Neural progenitor cell (in vitro differentiated cells): ENCODE measurements around the gene RIPOR1. TPM values are rescaled to one million over a fixed set of nuclear protein-coding genes. Genes with fewer than 3 reads are reported as not detected.
"Not testable (repeated sequence)": the region's sequence is repeated elsewhere in the genome, so short reads cannot be mapped to it uniquely, and the experiment has no call there.

ENCODE experiments used
- DNase-seq: peaks from one replicate; pipeline ENCODE4 v3.0.0-alpha.2; 2016; ENCODE audit warnings: low spot score
- H2AFZ ChIP-seq: fragments of 200-600 bp; sonication (generic); replicated peaks from 2 replicates; pipeline ENCODE4 v1.6.1; 2016; ENCODE audit warnings: antibody characterized with exemption
- H3F3A ChIP-seq: fragments of 200-600 bp; sonication (generic); 2 replicates; pipeline ENCODE4 v1.6.1; 2016; ENCODE audit warnings: antibody characterized with exemption, low read depth
- H3K27ac ChIP-seq: fragments of 200-600 bp; sonication (generic); 2 replicates; pipeline ENCODE4 v1.5.1; 2016; ENCODE audit warnings: mild to moderate bottlenecking
- H3K27me3 ChIP-seq: fragments of 200-600 bp; sonication (generic); 2 replicates; pipeline ENCODE4 v1.6.1; 2016; ENCODE audit warnings: mild to moderate bottlenecking, moderate library complexity
- H3K36me3 ChIP-seq: fragments of 200-600 bp; sonication (generic); 2 replicates; pipeline ENCODE4 v1.5.1; 2016
- H3K4me1 ChIP-seq: fragments of 200-600 bp; sonication (generic); 2 replicates; pipeline ENCODE4 v1.6.1; 2016; ENCODE audit warnings: mixed run types
- H3K4me2 ChIP-seq: fragments of 200-600 bp; sonication (generic); 2 replicates; pipeline ENCODE4 v1.6.1; 2016
- H3K4me3 ChIP-seq: fragments of 200-600 bp; sonication (generic); 2 replicates; pipeline ENCODE4 v1.5.1; 2016
- H3K79me2 ChIP-seq: fragments of 200-600 bp; sonication (generic); 2 replicates; pipeline ENCODE4 v1.6.1; 2016; ENCODE audit warnings: low read depth
- H3K9ac ChIP-seq: fragments of 200-600 bp; sonication (generic); 2 replicates; pipeline ENCODE4 v1.6.1; 2016
- H3K9me3 ChIP-seq: fragments of 200-600 bp; sonication (generic); 2 replicates; pipeline ENCODE4 v1.5.1; 2016; ENCODE audit warnings: low read depth
- H4K20me1 ChIP-seq: fragments of 200-600 bp; sonication (generic); 2 replicates; pipeline ENCODE4 v1.6.1; 2016; ENCODE audit warnings: low read depth
- H3K27ac Mint-ChIP-seq: 3 replicates; pipeline ENCODE4 v1.8.0; 2021; ENCODE audit warnings: mixed read lengths
- H3K27me3 Mint-ChIP-seq: 2 replicates; pipeline ENCODE4 v1.8.0; 2022; ENCODE audit warnings: low read depth, mild to moderate bottlenecking, inconsistent platforms, moderate library complexity, mixed read lengths; ENCODE audit not compliant: insufficient read depth
- H3K36me3 Mint-ChIP-seq: 3 replicates; pipeline ENCODE4 v1.8.0; 2021; ENCODE audit warnings: mixed read lengths
- H3K4me1 Mint-ChIP-seq: 3 replicates; pipeline ENCODE4 v1.8.0; 2021; ENCODE audit warnings: mixed read lengths
- H3K4me3 Mint-ChIP-seq: 3 replicates; pipeline ENCODE4 v1.8.0; 2021; ENCODE audit warnings: mild to moderate bottlenecking, moderate library complexity, mixed read lengths
- H3K9me3 Mint-ChIP-seq: 3 replicates; pipeline ENCODE4 v1.8.0; 2020; ENCODE audit warnings: mixed read lengths
- EZH2 ChIP-seq: fragments of 200-600 bp; sonication (generic); IDR thresholded peaks from 2 replicates; pipeline ENCODE4 v1.6.1; 2017; ENCODE audit warnings: antibody characterized with exemption, mild to moderate bottlenecking, moderate library complexity
- EZH2phosphoT487 ChIP-seq: fragments of 200-600 bp; sonication (generic); IDR thresholded peaks from 2 replicates; pipeline ENCODE4 v1.6.1; 2017; ENCODE audit warnings: antibody characterized with exemption
- total RNA-seq: library from RNA; depleted of rRNA; stranded (reverse); fragments of >200 nt; gene quantifications from 2 replicates; pipeline ENCODE4 v1.2.3, GENCODE V29; 2015; ENCODE audit warnings: low replicate concordance
- TF ChIP-seq, protein P1 (sequence below): fragments of 200-600 bp; sonication (generic); IDR thresholded peaks from 2 replicates; pipeline ENCODE4 v1.5.1; 2017; ENCODE audit warnings: antibody characterized with exemption, mild to moderate bottlenecking

The RIPOR1 gene
- total RNA-seq, 1 donor from 2014 or later: 13.5 TPM

- H3K4me1 Mint-ChIP-seq: peaks cover 11% of the 10 kb centered on the region
- H3K36me3 Mint-ChIP-seq: no peaks in the 10 kb centered on the region
- Histone ChIP-seq H3K4me2 (no peak overlapping the region), H3K9ac (no peak overlapping the region), H3K4me1 (peaks cover 15% of the 10 kb centered on the region), H3F3A (peaks cover 34% of the 10 kb centered on the region), H3K27me3 (peaks cover 98% of the 10 kb centered on the region), H2AFZ (no peak overlapping the region), H3K79me2 (no peaks in the 10 kb centered on the region), H4K20me1 (peaks cover 62% of the 10 kb centered on the region), H3K27ac (no peak overlapping the region), H3K4me3 (no peak overlapping the region), H3K36me3 (no peaks in the 10 kb centered on the region), H3K9me3 (no peaks in the 10 kb centered on the region)
- H3K27me3 Mint-ChIP-seq: peaks cover 25% of the 10 kb centered on the region
- TF ChIP-seq, protein P1, sequence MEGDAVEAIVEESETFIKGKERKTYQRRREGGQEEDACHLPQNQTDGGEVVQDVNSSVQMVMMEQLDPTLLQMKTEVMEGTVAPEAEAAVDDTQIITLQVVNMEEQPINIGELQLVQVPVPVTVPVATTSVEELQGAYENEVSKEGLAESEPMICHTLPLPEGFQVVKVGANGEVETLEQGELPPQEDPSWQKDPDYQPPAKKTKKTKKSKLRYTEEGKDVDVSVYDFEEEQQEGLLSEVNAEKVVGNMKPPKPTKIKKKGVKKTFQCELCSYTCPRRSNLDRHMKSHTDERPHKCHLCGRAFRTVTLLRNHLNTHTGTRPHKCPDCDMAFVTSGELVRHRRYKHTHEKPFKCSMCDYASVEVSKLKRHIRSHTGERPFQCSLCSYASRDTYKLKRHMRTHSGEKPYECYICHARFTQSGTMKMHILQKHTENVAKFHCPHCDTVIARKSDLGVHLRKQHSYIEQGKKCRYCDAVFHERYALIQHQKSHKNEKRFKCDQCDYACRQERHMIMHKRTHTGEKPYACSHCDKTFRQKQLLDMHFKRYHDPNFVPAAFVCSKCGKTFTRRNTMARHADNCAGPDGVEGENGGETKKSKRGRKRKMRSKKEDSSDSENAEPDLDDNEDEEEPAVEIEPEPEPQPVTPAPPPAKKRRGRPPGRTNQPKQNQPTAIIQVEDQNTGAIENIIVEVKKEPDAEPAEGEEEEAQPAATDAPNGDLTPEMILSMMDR: no peak
- TF ChIP-seq EZH2phosphoT487: no peak
- no peak for TF ChIP-seq EZH2
- peak overlapping the region; percentile 30 for H3K4me3 Mint-ChIP-seq
- H3K9me3 Mint-ChIP-seq: no peaks in the 10 kb centered on the region
- no peak for DNase-seq
- no peak overlapping the region for H3K27ac Mint-ChIP-seq
Measured at GRCh38 chr16:67531247-67531646, 2.6 kb downstream of the RIPOR1 start.

- Mint-ChIP-seq H3K27ac (no peak overlapping the region), H3K9me3 (no peaks in the 10 kb centered on the region), H3K4me3 (no peak overlapping the region), H3K27me3 (peaks cover 33% of the 10 kb centered on the region), H3K36me3 (no peaks in the 10 kb centered on the region), H3K4me1 (peaks cover 20% of the 10 kb centered on the region)
- peaks cover 98% of the 10 kb centered on the region for H3K27me3 ChIP-seq
- H3K79me2 ChIP-seq: no peaks in the 10 kb centered on the region
- H3K9me3 ChIP-seq: no peaks in the 10 kb centered on the region
- no peak overlapping the region for H3K27ac ChIP-seq
- peaks cover 81% of the 10 kb centered on the region for H4K20me1 ChIP-seq
- no peak overlapping the region for H2AFZ ChIP-seq
- no peak overlapping the region for H3K9ac ChIP-seq
- H3K36me3 ChIP-seq: no peaks in the 10 kb centered on the region
- no peak overlapping the region for H3K4me2 ChIP-seq
- no peak for TF ChIP-seq EZH2
- TF ChIP-seq EZH2phosphoT487: no peak
- TF ChIP-seq, protein P1: no peak
- no peak for DNase-seq
- peaks cover 14% of the 10 kb centered on the region for H3K4me1 ChIP-seq
- H3F3A ChIP-seq: peaks cover 37% of the 10 kb centered on the region
- H3K4me3 ChIP-seq: no peak overlapping the region
Measured at GRCh38 chr16:67533024-67533560, 4.5 kb downstream of the RIPOR1 start.

GRCh38 chr16:67533987-67534386 lies 5.4 kb downstream of the RIPOR1 start:
- H3K4me3 ChIP-seq, H3K9me3 Mint-ChIP-seq, H3K9me3 ChIP-seq, H3K27ac Mint-ChIP-seq, H3K36me3 ChIP-seq, H3K4me3 Mint-ChIP-seq, H3K27ac ChIP-seq, DNase-seq, H3K9ac ChIP-seq, H3K79me2 ChIP-seq, H2AFZ ChIP-seq, H3K4me2 ChIP-seq, H3K36me3 Mint-ChIP-seq: not testable (repeated sequence)
- Mint-ChIP-seq H3K27me3 (peaks cover 36% of the 10 kb centered on the region), H3K4me1 (peaks cover 23% of the 10 kb centered on the region)
- peaks cover 38% of the 10 kb centered on the region for H3F3A ChIP-seq
- peaks cover 16% of the 10 kb centered on the region for H3K4me1 ChIP-seq
- H3K27me3 ChIP-seq: peaks cover 100% of the 10 kb centered on the region
- H4K20me1 ChIP-seq: peaks cover 90% of the 10 kb centered on the region

GRCh38 chr16:67534431-67534830 lies 5.8 kb downstream of the RIPOR1 start:
- no peak overlapping the region for H3K27ac Mint-ChIP-seq
- no peak overlapping the region for H3K4me3 Mint-ChIP-seq
- no peak for DNase-seq

More at GRCh38 chr16:67534431-67534830, 5.8 kb downstream of the RIPOR1 start:
- no peak overlapping the region for H3K9ac ChIP-seq
- H4K20me1 ChIP-seq: peaks cover 94% of the 10 kb centered on the region
- no peak overlapping the region for H3K4me3 ChIP-seq
- peaks cover 38% of the 10 kb centered on the region for H3F3A ChIP-seq
- no peak overlapping the region for H3K27ac ChIP-seq
- H3K4me1 Mint-ChIP-seq: peaks cover 25% of the 10 kb centered on the region
- H3K79me2 ChIP-seq: no peaks in the 10 kb centered on the region
- peaks cover 100% of the 10 kb centered on the region for H3K27me3 ChIP-seq
- H3K36me3 Mint-ChIP-seq: peaks cover 5% of the 10 kb centered on the region
- no peak overlapping the region for H2AFZ ChIP-seq
- H3K4me2 ChIP-seq: no peak overlapping the region
- no peaks in the 10 kb centered on the region for H3K9me3 ChIP-seq
- H3K27me3 Mint-ChIP-seq: peaks cover 39% of the 10 kb centered on the region
- TF ChIP-seq, protein P1: no peak
- no peak for TF ChIP-seq EZH2
- H3K4me1 ChIP-seq: peaks cover 16% of the 10 kb centered on the region
- H3K36me3 ChIP-seq: no peaks in the 10 kb centered on the region
- no peaks in the 10 kb centered on the region for H3K9me3 Mint-ChIP-seq
